Naive thymus-derived CD4-positive, alpha-beta T cell (primary cell): Measurements from ENCODE around the gene ADAMTS10. TPM values are rescaled to one million over a fixed set of nuclear protein-coding genes. Genes with fewer than 3 reads are reported as not detected.

Experiments used
- ATAC-seq: fragments of 150-1000 bp; cut with Tn5 transposase; 2 replicates; pipeline ENCODE4 v1.10.0; 2021; ENCODE audit warnings: mild to moderate bottlenecking, moderate library complexity
- CTCF ChIA-PET: fragments of 350-600 bp; sonication (Branson Sonifier 250); formaldehyde crosslinking; loops from one replicate; lab custom pipeline; 2021; ENCODE audit warnings: antibody characterized with exemption; lab: Charles Lee
- POLR2A ChIA-PET: fragments of 350-600 bp; sonication (Branson Sonifier 250); formaldehyde crosslinking; loops from one replicate; lab custom pipeline; 2021; ENCODE audit warnings: antibody characterized with exemption, inconsistent platforms; lab: Charles Lee
- DNase-seq, 9 donors: peaks; one replicate each; pipeline versions ENCODE4 v3.0.0 to v3.0.0-alpha.2; 2020 to 2022; ENCODE audit warnings: mixed read lengths in 1 of 9
- H3K27ac ChIP-seq: one replicate; pipeline ENCODE4 v1.7.0; 2013; ENCODE audit warnings: mild to moderate bottlenecking, low read depth, low read length, moderate library complexity
- H3K27me3 ChIP-seq, 2 donors: one replicate each; pipeline ENCODE4 v1.7.0; 2013; ENCODE audit warnings: low read length in 2 of 2, mild to moderate bottlenecking in 2 of 2, moderate library complexity in 2 of 2; ENCODE audit not compliant: control insufficient read depth in 2 of 2, insufficient read depth in 2 of 2
- H3K36me3 ChIP-seq, 3 experiments: 1 replicate in 2 of 3; 2 replicates in 1 of 3; pipeline ENCODE4 v1.7.0; 2013; ENCODE audit warnings: low read length in 3 of 3, mild to moderate bottlenecking in 3 of 3, moderate library complexity in 1 of 3; ENCODE audit not compliant: insufficient read depth in 3 of 3, control insufficient read depth in 2 of 3
- H3K4me1 ChIP-seq, 2 donors: one replicate each; pipeline ENCODE4 v1.7.0; 2013; ENCODE audit warnings: low read length in 2 of 2, mild to moderate bottlenecking in 2 of 2, moderate library complexity in 1 of 2; ENCODE audit not compliant: control insufficient read depth in 2 of 2, insufficient read depth in 2 of 2
- H3K4me3 ChIP-seq: 2 replicates; pipeline ENCODE4 v1.7.0; 2013; ENCODE audit warnings: mild to moderate bottlenecking, low read length
- H3K9me3 ChIP-seq, 3 experiments: 1 replicate in 2 of 3; 2 replicates in 1 of 3; pipeline ENCODE4 v1.7.0; 2013; ENCODE audit warnings: low read length in 3 of 3; ENCODE audit not compliant: control insufficient read depth in 2 of 3
- H3K27ac Mint-ChIP-seq, 9 donors: one replicate each; pipeline ENCODE4 v1.8.0; 2020 to 2022; ENCODE audit warnings: mixed read lengths in 9 of 9, mild to moderate bottlenecking in 8 of 9, moderate library complexity in 5 of 9, inconsistent platforms in 2 of 9
- H3K27me3 Mint-ChIP-seq, 5 donors: one replicate each; pipeline ENCODE4 v1.8.0; 2021 to 2022; ENCODE audit warnings: mixed read lengths in 5 of 5, mild to moderate bottlenecking in 1 of 5
- H3K36me3 Mint-ChIP-seq, 5 donors: one replicate each; pipeline ENCODE4 v1.8.0; 2020 to 2022; ENCODE audit warnings: mixed read lengths in 5 of 5, mild to moderate bottlenecking in 3 of 5, inconsistent platforms in 1 of 5
- H3K4me1 Mint-ChIP-seq, 7 donors: one replicate each; pipeline ENCODE4 v1.8.0; 2020 to 2022; ENCODE audit warnings: mixed read lengths in 7 of 7, mild to moderate bottlenecking in 3 of 7, inconsistent platforms in 1 of 7
- H3K4me3 Mint-ChIP-seq, 10 donors: one replicate each; pipeline ENCODE4 v1.8.0; 2020 to 2022; ENCODE audit warnings: mild to moderate bottlenecking in 10 of 10, mixed read lengths in 10 of 10, moderate library complexity in 6 of 10, inconsistent platforms in 2 of 10
- H3K9me3 Mint-ChIP-seq, 11 donors: one replicate each; pipeline ENCODE4 v1.8.0; 2020 to 2022; ENCODE audit warnings: mixed read lengths in 11 of 11, mild to moderate bottlenecking in 4 of 11, inconsistent platforms in 1 of 11, moderate library complexity in 1 of 11
- intact Hi-C, 2 donors: fragments of 100-400 bp; cut with micrococcal nuclease; formaldehyde crosslinking; loops; one replicate each; pipeline ENCODE4 v1.15.1; 2023
- polyA plus RNA-seq, 2 donors: library from polyadenylated mRNA; unstranded; fragments of 300-500 nt; fragmentation: Illumina TruSeq; gene quantifications; one replicate each; pipeline ENCODE4 v1.2.3, GENCODE V29; 2021
- total RNA-seq, 6 experiments: library from RNA in 5 of 6; stranded (reverse) in 5 of 6; gene quantifications; 1 replicate in 5 of 6; 2 replicates in 1 of 6; pipeline ENCODE4 v1.2.3 and lab custom pipeline; 2021 to 2026

The ADAMTS10 gene
- total and polyA plus RNA-seq, 7 experiments from 2014 or later: 1.5 to 102 (median 78.7) TPM

DNA sequence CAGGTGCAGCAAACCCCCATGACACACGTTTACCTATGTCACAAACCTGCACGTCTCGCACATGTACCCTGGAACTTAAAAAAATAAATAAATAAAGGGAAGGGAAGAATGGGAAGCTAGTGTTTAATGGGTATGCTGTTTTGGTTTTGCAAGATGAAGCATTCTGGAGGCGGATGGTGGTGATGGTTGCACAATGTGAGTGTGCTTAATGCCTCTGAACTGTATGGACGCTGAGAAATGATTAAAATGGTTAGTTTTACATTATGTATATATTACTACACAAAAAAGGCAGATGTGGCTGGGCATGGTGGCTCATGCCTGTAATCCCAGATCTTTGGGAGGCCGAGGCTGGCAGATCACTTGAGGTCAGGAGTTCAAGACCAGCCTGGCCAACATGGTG is 37.7 kb upstream of the ADAMTS10 start:
- CTCF ChIA-PET: interaction anchor here (0.6 kb wide), 1 partner anchor 166 kb away, joined by 5 read pairs; no protein-coding TSS in a partner anchor
- Mint-ChIP-seq H3K4me3 (no peak overlapping the region), H3K4me1 (peaks cover 0 to 12% (median 3%) of the 10 kb centered on the region in 7 donors), H3K27ac (no peak overlapping the region), H3K36me3 (no peaks in the 10 kb centered on the region), H3K9me3 (no peaks in the 10 kb centered on the region), H3K27me3 (peaks cover 8 to 19% (median 14%) of the 10 kb centered on the region in 5 donors)
- Histone ChIP-seq H3K4me3 (no peak overlapping the region), H3K36me3 (no peaks in the 10 kb centered on the region), H3K27ac (no peak overlapping the region), H3K27me3 (no peaks in the 10 kb centered on the region), H3K9me3 (no peaks in the 10 kb centered on the region), H3K4me1 (no peaks in the 10 kb centered on the region)
- intact Hi-C loops: no loop called here
- DNase-seq (no peak), ATAC-seq (no peak)
- POLR2A ChIA-PET: interaction anchor here (0.6 kb wide), 1 partner anchor 297 kb away, joined by 4 read pairs; no protein-coding TSS in a partner anchor

DNA sequence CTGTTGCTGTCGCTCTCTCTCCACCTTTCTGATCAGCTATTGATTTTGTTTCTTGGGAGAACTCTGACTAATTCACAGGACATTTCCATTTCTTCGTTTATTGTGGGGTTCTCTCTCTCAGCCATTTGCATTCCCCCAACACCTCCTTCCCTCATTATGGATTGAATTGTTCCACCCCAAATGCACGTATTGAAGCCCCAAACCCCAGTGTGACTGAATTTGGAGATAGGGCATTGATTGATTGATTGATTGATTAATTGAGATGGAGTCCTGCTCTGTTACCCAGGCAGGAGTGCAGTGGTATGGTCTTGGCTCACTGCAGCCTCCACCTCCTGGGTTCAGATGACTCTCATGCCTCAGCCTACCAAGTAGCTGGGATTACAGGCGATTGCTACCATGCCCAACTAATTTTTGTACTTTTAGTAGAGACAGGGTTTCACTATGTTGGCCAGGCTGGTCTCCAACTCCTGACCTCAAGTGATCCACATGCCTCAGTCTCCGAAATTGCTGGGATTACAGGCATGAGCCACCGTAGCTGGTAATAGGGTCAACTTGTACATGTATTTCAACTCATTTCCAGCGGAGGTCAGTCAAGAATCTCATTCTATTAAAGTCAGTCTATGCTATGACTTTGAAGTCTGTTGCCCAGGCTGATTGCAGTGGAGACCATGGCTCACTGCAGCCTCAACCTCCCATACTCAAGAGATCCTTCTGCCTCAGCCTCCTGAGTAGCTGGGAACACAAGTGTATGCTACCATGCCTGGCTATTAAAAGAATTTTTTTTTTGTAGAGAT is 33.5 kb upstream of the ADAMTS10 start:
- ATAC-seq: no peak
- Mint-ChIP-seq H3K4me1 (peaks cover 0 to 10% (median 0%) of the 10 kb centered on the region in 7 donors), H3K27me3 (peaks cover 8 to 25% (median 9%) of the 10 kb centered on the region in 5 donors), H3K4me3 (no peak overlapping the region), H3K9me3 (peaks cover 0 to 3% (median 0%) of the 10 kb centered on the region in 11 donors), H3K27ac (no peak overlapping the region), H3K36me3 (no peaks in the 10 kb centered on the region)
- no peaks in the 10 kb centered on the region for H3K9me3 ChIP-seq
- H3K36me3 ChIP-seq: no peaks in the 10 kb centered on the region
- no peak for DNase-seq
- no peaks in the 10 kb centered on the region for H3K4me1 ChIP-seq
- ChIA-PET POLR2A (no interaction called here), CTCF (interaction anchor here (1.3 to 1.6 kb wide), 3 partner anchors 10 to 290 kb away, joined by 4 read pairs; no protein-coding TSS in a partner anchor)
- no peak overlapping the region for H3K4me3 ChIP-seq
- intact Hi-C loops: no loop called here
- no peaks in the 10 kb centered on the region for H3K27me3 ChIP-seq
- H3K27ac ChIP-seq: no peak overlapping the region

DNA sequence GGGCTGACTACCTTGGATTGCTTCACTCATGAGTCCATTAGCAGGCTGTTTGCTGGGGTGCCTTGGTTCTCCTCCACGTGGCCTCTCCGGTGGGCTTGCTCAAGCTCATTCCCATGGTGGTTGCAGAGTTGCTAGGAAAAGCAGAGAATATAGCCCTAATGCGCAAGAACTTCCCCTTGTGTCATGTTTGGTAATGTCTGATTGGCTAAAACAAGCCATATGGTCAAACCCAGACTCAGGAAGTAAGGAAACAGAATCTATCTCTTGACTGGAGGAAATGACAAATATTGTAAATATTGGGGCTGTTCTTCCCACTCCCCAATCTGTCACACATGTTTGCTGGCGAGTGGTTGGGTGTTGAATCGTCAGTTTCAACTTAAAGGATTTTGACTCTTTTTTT is 32.0 kb upstream of the ADAMTS10 start:
- Mint-ChIP-seq H3K27ac (no peak overlapping the region), H3K9me3 (peaks cover 0 to 3% (median 0%) of the 10 kb centered on the region in 11 donors), H3K4me3 (no peak overlapping the region), H3K27me3 (peaks cover 14 to 33% (median 16%) of the 10 kb centered on the region in 5 donors), H3K36me3 (no peaks in the 10 kb centered on the region), H3K4me1 (peaks cover 5 to 16% (median 7%) of the 10 kb centered on the region in 7 donors)
- no peaks in the 10 kb centered on the region for H3K9me3 ChIP-seq
- H3K27me3 ChIP-seq: no peaks in the 10 kb centered on the region
- H3K36me3 ChIP-seq: no peaks in the 10 kb centered on the region
- H3K4me3 ChIP-seq: no peak overlapping the region
- intact Hi-C loops: loop anchor here (1.0 kb wide), 5 partner anchors 27 to 288 kb away; partner anchors contain the start of gene MARCHF2 (in 1 of the 2)
- DNase-seq: no peak
- ChIA-PET CTCF (interaction anchor here (0.6 to 2.8 kb wide), 8 partner anchors 9 to 228 kb away, joined by 3 to 37 read pairs (median 4); partner anchors contain the start of genes MYO1F and ZNF414), POLR2A (interaction anchor here (1.3 kb wide), 1 partner anchor 12 kb away, joined by 5 read pairs; the partner anchor contains the start of gene NFILZ)
- no peak overlapping the region for H3K27ac ChIP-seq
- ATAC-seq: no peak
- no peaks in the 10 kb centered on the region for H3K4me1 ChIP-seq

DNA sequence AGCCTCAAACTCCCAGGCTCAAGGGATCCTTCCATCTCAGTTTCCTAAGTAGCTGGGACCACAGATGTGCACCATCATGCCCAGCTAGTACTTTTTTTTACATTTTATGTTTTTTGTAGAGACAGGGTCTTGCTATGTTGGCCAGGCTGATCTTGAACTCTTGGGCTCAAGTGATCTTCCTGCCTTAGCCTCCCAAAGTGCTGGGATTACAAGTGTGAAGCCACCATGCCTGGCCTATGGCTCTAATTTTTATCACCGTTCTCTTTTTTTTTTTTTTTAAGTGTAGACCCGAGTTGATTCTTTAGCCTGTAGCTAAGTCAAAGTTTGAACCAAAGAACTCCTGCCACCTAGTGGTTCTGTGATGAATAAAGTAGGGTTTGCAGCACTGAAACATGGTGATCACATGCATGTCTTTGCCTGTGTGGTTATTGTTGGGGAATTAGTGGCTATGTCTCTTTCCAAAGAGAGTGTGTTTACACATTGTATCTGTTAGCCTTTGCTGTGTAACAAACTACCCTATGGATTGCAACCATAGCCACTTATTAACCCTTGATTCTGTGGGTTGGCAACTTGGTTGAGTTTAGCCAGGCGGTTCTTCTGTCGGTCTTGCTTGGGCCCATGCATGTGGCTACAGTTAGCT is 31.5 kb upstream of the ADAMTS10 start:
- POLR2A ChIA-PET: interaction anchor here (0.6 to 1.3 kb wide), 5 partner anchors 11 to 1463 kb away, joined by 3 to 9 read pairs (median 4); partner anchors contain the start of genes NFILZ and ZNF414
- intact Hi-C loops: loop anchor here (1.0 kb wide), 5 partner anchors 27 to 288 kb away; partner anchors contain the start of gene MARCHF2 (in 1 of the 2)
- DNase-seq: peak in 7 of 9 donors; percentile 28 to 67 (median 51)
- Mint-ChIP-seq H3K27me3 (peaks cover 12 to 32% (median 15%) of the 10 kb centered on the region in 5 donors), H3K4me1 (peaks cover 5 to 16% (median 7%) of the 10 kb centered on the region in 7 donors), H3K9me3 (peaks cover 0 to 3% (median 0%) of the 10 kb centered on the region in 11 donors), H3K4me3 (peak overlapping the region in 1 of 10 donors; percentile 18), H3K27ac (peak overlapping the region in 1 of 9 donors; percentile 62), H3K36me3 (no peaks in the 10 kb centered on the region)
- Histone ChIP-seq H3K36me3 (no peaks in the 10 kb centered on the region), H3K9me3 (no peaks in the 10 kb centered on the region), H3K4me1 (no peaks in the 10 kb centered on the region), H3K27ac (no peak overlapping the region), H3K4me3 (no peak overlapping the region), H3K27me3 (no peaks in the 10 kb centered on the region)
- CTCF ChIA-PET: interaction anchor here (0.6 to 2.8 kb wide), 15 partner anchors 24 to 428 kb away, joined by 3 to 37 read pairs (median 4); partner anchors contain the start of genes MYO1F and ZNF414
- ATAC-seq: peak; percentile 56

- CTCF ChIA-PET: interaction anchor here (0.6 to 2.8 kb wide), 13 partner anchors 27 to 429 kb away, joined by 3 to 37 read pairs (median 5); partner anchors contain the start of gene MYO1F
- POLR2A ChIA-PET: interaction anchor here (0.6 to 1.3 kb wide), 5 partner anchors 11 to 1463 kb away, joined by 3 to 9 read pairs (median 4); partner anchors contain the start of genes NFILZ and ZNF414
- H3K27me3 Mint-ChIP-seq: peaks cover 6 to 26% (median 13%) of the 10 kb centered on the region in 5 donors
- peaks cover 0 to 3% (median 0%) of the 10 kb centered on the region in 11 donors for H3K9me3 Mint-ChIP-seq
- intact Hi-C loops: no loop called here
- no peaks in the 10 kb centered on the region for H3K4me1 ChIP-seq
- DNase-seq: no peak
- H3K4me3 Mint-ChIP-seq: no peak overlapping the region
- no peak for ATAC-seq
- no peaks in the 10 kb centered on the region for H3K36me3 ChIP-seq
- H3K27me3 ChIP-seq: no peaks in the 10 kb centered on the region
- no peak overlapping the region for H3K27ac ChIP-seq
- peaks cover 1 to 16% (median 7%) of the 10 kb centered on the region in 7 donors for H3K4me1 Mint-ChIP-seq
- H3K27ac Mint-ChIP-seq: no peak overlapping the region
- H3K4me3 ChIP-seq: no peak overlapping the region
- no peaks in the 10 kb centered on the region for H3K9me3 ChIP-seq
- H3K36me3 Mint-ChIP-seq: no peaks in the 10 kb centered on the region
Measured at GRCh38 chr19:8641221-8641907, 30.8 kb upstream of the ADAMTS10 start.
